Putamen (tissue), 1 donor: ENCODE results near the gene GALM.
"Not testable (repeated sequence)": the region's sequence is repeated elsewhere in the genome, so short reads cannot be mapped to it uniquely, and the experiment has no call there.

Source experiments
- DNase-seq: peaks from one replicate; pipeline ENCODE4 v3.0.0-alpha.2; 2016; ENCODE audit warnings: low spot score

The GALM gene

DNA sequence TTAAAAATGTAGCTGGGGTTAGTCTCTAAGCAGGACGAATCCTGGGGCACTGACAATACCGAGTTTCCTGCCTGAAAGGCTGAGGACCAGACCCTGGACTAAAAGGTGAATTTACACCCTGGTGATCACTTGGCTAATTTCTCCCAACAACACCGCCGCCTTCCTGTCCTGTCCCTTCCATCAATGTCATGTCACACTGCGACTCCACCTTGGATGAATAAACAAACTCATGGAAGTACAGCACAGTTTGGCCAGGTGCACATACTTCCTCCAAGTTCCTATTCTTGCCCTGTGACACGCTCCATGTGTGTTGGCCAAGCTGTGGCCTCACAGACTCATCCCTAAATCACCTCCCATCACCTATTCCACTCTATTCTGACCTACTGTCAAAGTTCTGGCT is 15.9 kb upstream of the GALM start:
- no peak for DNase-seq

DNA sequence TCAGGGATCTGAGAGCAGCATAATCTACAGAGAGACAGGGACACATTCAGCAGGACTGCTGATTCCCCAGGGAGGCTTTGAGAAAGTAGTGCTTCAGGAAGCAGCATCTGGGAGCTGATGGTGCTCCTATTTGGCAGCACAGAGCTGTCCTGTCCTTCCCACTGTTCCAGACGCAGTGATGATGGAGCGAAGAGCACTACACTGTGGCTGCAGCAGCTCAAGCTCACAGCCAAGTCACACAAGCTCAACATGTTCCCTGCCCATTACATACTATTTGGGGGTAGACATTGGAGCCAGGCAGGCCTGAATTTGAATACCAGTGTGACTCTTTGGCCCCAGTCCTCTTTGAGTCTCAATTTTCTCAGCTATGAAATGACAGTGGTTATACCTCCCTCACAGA is 15.2 kb upstream of the GALM start:
- DNase-seq = no peak

DNA sequence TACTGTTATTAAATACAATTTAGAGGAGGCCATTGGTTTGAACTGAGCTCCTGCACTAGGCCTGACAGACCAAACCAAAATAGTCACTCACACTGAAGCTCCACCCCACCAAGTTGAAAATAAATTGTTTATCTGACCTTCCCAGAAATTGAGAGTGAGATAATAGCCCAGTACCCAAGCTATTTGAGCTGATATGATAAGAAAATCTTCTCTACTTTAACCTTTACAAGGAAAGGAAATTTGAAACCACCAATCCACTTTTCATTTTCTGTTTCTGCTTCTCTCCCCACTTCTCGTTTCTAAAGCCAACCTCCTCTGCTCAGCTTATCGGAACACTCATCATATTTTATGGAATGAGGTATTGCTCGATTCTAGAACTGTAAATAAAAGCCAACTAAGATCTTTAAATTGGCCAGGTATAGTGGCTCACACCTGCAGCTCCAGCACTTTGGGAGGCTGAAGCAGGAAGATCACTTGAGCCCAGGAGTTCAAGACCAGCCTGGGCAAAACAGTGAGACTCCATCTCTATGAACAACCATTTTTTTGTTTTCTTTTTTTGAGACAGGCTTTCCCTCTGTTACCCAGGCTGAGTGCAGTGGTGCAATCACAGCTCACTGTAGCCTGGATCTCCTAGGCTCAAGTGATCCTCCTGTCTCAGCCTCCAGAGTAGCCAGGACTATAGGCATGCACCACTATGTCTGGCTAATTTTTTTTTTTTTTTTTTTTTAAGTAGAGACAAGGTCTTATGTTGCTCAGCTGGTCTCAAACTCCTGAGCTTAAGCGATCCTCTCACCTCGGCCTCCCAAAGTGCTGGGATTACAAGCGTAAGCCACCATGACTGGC is 13.3 kb upstream of the GALM start:
- no peak for DNase-seq

DNA sequence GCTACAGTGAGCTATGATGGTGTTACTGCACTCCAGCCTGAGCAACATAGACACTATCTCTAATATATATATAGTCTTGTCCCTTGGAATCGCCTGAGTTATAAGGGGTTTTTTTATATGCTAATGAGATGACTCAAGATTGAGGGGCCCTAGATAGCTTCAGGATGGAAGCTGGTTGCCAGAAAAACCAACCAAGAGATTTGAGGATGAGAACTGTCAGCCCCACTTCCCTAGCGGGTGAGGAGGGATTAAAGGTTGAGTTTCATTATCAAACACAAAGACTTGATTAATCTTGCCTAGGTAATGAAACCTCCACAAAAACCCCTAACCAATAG is 12.6 kb upstream of the GALM start:
- DNase-seq = no peak

DNA sequence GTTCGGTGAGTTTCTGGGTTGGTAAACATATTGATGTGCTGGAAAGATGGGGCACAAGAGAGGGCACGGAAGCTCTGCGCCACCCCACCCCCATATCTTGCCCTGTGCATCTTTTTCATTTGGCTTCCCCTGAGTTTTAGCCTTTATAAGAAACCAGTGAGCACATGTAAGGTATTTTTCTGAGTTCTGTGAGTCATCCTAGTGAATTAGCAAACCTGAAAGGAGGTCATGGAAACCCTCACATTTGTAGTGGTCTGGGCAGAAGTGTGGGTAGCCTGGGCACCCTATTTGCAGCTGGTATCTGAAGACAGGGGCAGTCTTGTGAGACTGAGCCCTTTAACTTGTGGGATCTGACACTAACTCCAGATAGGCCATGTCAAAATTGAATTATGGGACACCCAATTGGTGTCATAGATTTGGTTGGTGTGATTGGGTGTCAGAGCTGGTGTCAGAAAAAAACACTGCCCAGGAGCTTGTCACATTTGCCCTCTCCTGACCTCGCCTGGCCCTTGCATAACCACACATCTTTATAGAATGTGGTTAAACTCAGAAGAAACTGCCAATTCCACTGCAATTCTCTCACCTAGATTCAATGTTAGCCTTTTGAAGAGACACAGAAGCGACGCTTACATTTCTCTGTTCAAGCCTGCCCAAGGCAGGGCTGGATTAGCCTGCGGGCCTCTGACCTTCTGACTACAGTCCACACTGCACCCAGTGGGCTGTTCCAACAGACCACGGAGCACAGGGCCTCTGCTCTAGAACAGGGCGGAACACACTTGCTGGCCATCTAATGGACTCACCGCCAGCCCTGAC is 12.0 kb upstream of the GALM start:
- DNase-seq = no peak

DNA sequence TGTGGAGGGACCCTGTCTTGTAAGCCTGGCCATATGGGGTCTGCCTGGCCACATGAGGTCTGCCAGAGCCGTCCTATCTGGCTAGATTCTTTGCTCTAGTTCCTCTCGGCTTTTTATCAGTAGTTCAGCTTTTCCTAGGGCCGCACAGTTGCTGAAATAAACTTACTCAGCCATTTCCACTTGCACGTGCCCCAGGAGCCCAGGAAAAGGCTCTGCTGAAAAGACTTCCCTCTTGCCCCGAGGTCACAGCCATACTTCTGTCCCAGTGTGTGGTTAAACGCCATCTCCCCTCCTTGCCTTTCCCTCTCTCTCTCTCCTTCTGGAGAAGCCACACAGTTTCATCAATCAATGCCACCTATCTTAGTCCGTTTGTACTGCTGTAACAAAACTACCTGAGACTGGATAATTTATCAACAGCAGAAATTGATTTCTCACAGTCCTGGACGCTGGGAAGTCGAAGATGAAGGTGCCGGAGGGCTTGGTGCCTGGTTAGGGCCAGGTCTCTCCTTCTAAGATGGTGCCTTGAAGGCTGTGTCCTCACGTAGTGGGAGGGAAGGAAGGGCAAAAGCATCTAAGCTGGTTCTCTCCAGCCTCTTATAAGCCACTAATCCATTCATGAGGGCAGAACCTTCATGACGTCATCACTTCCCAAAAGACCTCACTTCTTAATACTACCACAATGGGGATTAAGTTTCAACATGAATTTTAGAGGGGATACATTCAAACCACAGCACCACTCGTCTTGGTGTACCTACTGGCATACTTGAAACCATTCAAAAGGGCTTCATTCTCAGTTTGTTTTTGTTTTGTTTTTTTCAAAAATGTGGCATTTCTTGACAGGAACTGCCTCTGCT is 11.2 kb upstream of the GALM start:
- no peak for DNase-seq

DNA sequence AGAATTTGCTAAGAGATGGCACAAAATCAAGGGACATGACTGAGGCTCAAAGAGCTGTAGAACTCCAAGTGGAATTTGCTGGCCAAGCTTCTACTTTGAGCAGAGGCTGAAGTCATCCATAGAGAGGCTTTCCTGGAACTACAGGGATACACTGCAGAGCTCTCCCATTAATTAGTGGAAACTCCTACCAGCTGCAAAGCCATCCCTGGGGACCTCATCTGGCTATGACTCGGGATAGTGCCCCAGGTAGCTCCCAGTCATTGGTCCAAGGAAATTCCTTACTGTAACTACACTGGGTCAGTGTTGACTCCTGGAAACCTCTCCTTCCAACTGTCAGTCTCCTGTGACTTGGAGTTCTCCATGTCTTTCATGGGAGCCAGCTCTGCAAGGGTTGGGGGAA is 10.5 kb upstream of the GALM start:
- DNase-seq = no peak

DNA sequence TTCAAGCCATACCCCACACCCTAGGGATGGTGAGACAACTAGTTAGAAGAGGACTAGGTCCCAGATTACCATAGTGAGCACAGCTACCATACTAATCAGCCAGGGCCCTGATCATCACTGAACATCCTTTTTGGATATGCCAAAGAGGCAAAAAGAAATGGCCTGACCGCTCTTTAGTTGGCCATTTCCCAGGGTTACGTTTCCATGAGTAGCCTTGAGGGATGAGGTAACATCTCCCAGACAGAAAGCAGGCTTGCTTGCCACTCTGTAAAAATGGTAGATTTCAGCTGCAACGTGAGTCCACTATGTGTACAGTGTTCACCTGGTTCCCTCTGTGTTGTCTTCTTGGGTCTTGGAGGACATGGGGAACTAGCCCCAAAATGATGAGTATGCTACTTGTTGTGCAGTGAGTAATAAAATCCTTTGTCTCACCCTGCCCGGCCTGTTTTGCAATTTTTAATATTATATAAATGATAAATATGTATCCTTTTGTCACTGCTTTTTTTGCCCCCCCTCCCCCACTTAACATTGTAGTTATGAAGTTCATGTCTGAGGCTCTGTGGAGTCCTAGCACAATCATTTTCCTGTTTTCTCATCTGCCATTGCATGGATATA is 8.9 kb upstream of the GALM start:
- DNase-seq = no peak

DNA sequence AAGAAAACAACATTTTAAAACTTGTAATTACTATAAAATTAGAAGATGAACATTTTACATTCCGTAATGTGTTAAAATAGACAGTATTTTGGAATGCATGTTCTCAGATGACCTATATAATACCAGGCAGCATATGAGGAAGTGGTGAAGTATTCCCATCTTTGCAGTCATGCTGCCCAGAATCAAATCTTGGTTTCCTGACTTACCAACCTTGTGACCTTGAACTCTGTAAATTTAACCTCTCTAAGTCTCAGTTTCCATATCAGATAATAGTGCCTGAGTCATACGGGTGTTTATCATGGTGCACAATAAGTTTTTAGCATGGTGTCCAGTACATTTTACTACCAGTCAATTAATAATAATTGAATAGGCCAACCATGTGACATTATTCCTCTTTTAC is 7.3 kb upstream of the GALM start:
- DNase-seq = no peak

DNA sequence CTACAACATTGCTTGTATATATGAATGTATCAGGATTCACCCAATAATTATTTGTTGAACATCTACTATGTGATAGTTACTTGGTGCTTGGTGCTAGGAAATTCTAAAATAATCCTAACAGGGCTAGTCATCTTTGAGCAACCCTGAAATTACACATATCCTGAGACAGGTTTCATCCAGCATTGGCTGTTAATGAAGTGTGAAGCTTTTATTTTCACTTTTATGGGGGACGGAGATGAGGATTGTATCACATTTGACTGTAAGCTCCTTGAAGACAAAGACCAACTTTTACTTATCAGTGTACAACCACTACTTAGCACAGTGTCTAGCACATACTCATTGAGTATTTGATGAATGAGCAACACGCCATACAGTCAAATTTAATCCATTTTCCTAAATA is 6.8 kb upstream of the GALM start:
- DNase-seq = no peak

DNA sequence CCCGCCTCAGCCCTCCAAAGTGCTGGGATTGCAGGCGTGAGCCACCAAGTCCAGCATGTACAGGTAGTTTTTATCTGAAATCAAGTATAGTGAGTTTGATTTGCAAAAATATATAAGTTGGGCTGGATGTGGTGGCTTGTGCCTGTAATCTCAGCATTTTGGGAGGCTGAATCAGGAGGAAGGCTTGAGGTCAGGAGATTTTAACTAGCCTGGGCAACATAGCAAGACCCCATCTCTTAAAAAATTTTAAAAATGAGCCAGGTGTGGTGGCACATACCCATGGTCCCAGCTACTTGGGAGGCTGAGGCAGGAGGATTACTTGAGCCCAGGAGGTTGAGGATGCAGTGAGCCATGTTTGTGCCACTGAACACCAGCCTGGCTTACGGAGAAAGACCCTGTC is 5.6 kb upstream of the GALM start:
- DNase-seq = no peak

DNA sequence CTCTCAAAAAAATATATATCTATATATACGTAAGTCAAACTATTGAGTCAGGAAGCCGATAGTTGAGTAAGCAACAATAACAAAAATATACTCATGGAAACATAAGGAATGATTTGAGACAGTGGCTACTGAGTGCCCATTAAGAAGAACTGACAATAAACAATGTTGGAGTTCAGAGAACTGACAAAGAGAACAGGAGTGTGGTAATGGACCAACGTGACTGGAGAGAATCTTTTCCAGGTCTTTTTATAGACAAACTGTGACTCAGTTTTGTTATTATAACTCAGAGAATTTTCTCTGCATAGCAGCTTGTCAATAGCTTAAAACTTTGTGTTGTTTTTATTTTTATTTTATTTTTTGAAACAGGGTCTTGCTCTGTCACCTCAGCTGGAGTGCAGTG is 4.6 kb upstream of the GALM start:
- DNase-seq = no peak

DNA sequence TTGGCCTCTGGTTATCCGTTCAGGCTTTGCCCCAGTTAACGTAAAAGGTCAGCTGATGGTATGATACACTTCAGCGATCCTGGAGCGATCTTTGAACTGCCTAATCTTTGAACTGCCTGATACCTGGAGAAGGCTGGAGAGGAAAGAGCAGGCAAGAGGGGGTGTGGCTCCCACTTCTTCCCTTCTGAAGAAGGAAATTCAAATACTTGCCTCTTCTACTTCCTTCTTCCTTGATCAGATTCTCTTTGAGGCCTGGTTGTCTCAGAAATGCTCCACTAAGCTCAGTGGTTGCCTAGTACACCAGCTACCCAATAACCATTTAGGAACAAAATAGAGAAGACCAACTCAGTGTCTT is 619 bp downstream of the GALM start:
- no peak for DNase-seq

DNA sequence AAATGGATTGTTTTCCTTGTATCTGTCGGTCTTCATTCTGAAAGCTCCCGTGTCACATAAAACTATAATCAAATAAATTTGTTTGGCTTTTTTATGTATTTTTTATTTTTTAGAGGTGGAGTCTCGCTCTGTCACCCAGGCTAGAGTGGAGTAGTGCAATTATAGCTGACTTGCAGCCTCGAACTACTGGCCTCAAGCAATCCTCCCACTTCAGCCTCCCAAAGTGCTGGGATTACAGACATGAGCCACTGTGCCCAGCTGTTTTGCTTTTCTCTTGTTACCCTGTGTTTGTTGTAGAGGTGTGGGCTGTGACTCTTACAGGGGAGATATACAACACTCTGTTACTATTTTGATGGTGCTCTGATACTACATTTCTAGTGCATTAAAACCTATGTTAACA is 2.2 kb downstream of the GALM start:
- DNase-seq = no peak

DNA sequence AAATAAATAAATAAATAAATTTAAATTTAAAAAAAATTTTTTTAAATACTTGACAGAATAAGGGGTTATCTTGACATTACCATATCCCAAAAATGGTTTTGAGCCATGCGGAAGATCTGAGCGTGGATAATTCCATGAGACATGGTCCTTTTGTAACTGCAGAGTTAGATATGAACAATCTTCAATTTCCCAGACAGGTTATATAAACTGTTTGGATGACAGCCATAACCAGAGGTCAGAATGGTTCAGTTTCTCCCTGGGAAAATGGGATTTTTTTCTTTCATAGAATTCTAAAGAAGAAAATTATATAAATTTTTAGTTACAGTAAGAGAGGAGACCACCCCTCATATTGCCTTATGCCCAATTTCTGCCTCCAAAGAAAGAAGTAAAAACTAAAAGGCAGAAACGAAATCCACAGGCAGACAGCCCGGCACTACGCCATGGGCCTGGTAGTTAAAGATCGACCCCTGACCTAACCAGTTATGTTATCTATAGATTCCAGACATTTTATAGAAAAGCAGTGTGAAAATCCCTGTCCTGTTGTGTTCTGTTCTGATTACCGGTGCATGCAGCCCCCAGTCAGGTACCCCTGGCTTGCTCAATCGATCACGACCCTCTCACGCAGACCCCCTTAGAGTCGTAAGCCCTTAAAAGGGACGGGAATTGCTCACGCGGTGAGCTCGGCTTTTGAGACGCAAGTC is 3.0 kb downstream of the GALM start:
- DNase-seq = no peak

DNA sequence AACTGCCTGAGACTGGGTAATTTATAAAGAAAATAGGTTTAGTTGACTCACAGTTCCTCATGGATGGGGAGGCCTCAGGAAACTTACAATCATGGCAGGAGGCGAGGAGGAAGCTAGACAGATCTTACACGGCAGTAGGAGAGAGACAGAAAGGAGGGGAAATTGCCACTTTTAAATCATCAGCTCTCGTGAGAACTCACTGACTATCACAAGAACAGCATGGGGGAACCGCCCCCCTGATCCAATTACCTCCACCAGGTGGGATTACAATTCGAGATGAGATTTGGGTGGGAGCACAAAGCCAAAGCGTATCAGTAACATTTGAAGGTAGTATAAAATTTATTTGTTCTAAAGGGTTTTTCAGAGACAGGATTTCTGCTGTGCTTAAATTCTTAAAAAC is 5.4 kb downstream of the GALM start:
- no peak for DNase-seq

DNA sequence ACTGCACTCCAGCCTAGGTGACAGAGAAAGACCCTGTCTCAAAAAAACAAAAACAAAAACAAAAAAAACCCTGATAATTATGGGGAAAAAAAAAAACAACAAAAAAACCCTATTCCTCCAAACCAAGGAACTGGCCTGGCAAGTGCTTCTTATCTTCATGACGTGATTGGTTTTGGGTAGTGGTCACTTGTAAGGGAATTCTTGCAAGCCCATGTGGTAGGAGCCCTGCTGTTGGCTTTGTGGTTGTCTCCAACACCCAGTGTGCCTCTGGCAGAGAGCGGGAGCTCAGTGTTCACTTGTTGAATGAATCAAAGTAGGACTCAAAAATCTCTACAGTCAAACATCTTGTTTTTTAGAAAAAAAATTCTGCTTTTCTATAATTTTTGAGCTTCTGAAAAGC is 6.0 kb downstream of the GALM start:
- DNase-seq = no peak

DNA sequence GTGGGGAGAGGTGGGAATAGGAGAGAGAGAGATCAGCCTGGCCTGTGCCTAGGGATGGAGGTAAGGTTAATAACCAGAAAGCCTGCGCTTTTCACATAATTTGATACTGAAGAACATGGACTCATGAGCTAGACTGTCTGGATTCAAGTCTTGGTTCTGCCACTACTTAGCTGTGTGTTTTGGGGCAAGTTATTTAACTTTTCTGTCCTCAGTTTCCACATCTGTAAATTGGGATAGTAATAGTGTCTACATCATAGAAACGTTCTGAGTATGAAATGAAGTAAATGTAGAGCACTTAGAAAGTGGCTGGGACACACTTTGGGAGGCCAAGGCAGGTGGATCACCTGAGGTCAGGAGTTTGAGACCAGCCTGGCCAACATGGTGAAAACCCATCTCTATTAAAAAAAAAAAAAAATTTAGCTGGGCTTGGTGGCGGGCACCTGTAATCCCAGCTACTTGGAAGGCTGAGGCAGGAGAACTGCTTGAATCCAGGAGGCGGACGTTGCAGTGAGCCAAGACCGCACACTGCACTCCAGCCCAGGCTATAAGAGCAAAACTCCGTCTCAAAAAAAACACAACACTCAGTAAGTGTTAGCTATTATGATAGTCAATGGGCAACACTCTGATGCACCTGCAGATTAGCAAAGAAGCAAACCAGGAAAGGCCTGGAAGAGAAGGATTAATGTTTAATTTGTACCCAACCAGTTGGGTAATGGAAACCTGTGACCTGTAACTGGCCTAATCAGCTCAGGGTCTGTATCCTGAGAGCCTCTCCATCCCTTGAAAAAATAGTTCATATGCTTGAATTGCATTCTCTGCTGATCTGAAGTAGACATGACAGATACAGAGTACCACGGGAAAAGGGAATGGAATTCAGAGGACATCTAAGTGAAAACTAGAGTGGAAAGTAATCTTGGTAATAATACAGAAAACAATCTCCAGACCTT is 6.8 kb downstream of the GALM start:
- DNase-seq = no peak

DNA sequence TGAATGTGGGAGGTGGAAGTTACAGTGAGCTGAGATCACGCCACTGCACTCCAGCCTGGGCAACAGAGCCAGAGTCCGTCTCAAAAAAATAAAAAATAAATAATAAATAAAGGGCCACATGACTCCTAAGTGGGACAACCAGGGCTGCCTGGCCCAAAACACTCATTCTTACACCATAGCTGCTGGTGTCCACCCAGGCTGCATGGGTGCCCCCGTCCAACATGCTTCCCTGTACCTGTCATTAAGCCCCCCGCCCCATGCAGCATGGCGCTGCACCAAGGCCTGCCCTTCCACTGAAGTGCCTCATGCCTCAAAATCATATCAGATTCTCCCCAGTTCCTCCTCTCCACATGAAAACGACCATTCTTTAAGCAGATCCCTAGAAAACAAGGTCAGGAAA is 10.8 kb downstream of the GALM start:
- DNase-seq = no peak

DNA sequence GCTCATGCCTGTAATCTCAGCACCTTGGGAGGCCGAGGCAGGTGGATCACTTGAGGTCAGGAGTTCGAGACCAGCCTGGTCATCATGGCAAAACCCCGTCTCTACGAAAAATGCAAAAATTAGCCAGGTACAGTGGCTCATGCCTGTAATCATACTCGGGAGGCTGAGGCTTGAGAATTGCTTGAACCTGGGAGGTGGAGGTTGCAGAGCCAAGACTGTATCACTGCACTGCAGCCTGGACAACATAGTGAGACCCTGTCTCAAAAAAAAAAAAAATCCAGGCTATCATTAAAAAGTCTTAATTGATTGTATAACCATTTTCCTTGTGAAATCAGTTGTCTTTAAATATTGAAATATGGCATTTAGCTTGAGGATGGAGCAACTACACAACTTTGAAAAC is 15.0 kb downstream of the GALM start:
- DNase-seq = not testable (repeated sequence)
